ENCODE measurements around the gene AVP.

DNA sequence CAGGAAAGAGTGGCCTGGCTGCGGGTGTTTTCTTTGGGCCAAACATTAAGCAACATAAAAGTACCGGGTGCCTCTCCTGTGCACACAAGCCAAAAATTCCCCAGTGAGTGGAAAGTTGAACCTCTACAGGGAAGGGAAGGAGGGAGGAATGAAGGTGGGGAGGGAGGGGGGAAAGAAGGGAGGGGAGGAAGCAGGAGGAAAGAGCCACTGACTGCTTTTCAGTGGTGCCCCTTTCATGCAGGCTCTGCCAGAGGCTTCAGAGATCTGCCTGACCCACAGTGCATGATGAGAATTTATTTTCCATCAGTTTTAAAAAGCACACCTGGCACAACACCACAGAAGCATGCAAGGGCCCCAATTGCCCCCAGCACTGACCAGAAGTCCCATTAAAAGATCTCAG is 27.5 kb upstream of the AVP start:
- TF ChIP-seq, protein P1, sequence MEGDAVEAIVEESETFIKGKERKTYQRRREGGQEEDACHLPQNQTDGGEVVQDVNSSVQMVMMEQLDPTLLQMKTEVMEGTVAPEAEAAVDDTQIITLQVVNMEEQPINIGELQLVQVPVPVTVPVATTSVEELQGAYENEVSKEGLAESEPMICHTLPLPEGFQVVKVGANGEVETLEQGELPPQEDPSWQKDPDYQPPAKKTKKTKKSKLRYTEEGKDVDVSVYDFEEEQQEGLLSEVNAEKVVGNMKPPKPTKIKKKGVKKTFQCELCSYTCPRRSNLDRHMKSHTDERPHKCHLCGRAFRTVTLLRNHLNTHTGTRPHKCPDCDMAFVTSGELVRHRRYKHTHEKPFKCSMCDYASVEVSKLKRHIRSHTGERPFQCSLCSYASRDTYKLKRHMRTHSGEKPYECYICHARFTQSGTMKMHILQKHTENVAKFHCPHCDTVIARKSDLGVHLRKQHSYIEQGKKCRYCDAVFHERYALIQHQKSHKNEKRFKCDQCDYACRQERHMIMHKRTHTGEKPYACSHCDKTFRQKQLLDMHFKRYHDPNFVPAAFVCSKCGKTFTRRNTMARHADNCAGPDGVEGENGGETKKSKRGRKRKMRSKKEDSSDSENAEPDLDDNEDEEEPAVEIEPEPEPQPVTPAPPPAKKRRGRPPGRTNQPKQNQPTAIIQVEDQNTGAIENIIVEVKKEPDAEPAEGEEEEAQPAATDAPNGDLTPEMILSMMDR (IDR thresholded peaks at IDR 0.05) = no peak
- no peak for TF ChIP-seq POLR2A (IDR thresholded peaks at IDR 0.05)

All from body of pancreas (tissue), 4 donors.